GM23248 (cell line): ENCODE results near the gene CPED1. TPM values are rescaled to one million over a fixed set of nuclear protein-coding genes. Genes with fewer than 3 reads are reported as not detected.
A peak's percentile ranks its signal among the peaks of the same experiment; 100 is the strongest.

Source experiments
- DNase-seq: peaks from one replicate; pipeline ENCODE4 v3.0.0-alpha.2; 2015
- H2AFZ ChIP-seq: fragments of 200-600 bp; sonication (generic); 2 replicates; pipeline ENCODE4 v1.6.1; 2016; ENCODE audit warnings: antibody characterized with exemption
- H3F3A ChIP-seq: fragments of 200-600 bp; sonication (generic); 2 replicates; pipeline ENCODE4 v1.6.1; 2016; ENCODE audit warnings: mild to moderate bottlenecking, antibody characterized with exemption, mixed run types; ENCODE audit not compliant: insufficient read depth
- H3K27ac ChIP-seq: fragments of 200-600 bp; sonication (generic); 2 replicates; pipeline ENCODE4 v1.5.1; 2016; ENCODE audit warnings: mild to moderate bottlenecking
- H3K27me3 ChIP-seq: fragments of 200-600 bp; sonication (generic); replicated peaks from 2 replicates; pipeline ENCODE4 v1.6.1; 2016; ENCODE audit warnings: mild to moderate bottlenecking; ENCODE audit not compliant: insufficient read depth
- H3K36me3 ChIP-seq: fragments of 200-600 bp; sonication (generic); 2 replicates; pipeline ENCODE4 v1.6.1; 2016; ENCODE audit warnings: low read depth, mild to moderate bottlenecking
- H3K4me1 ChIP-seq: fragments of 200-600 bp; sonication (generic); 2 replicates; pipeline ENCODE4 v1.6.1; 2016; ENCODE audit warnings: mild to moderate bottlenecking; ENCODE audit not compliant: insufficient read depth
- H3K4me2 ChIP-seq: fragments of 200-600 bp; sonication (generic); one replicate; pipeline ENCODE4 v1.6.1; 2016; ENCODE audit warnings: mild to moderate bottlenecking; ENCODE audit not compliant: unreplicated experiment
- H3K4me3 ChIP-seq: fragments of 200-600 bp; sonication (generic); 2 replicates; pipeline ENCODE4 v1.5.1; 2016; ENCODE audit warnings: mild to moderate bottlenecking
- H3K79me2 ChIP-seq: fragments of 200-600 bp; sonication (generic); 2 replicates; pipeline ENCODE4 v1.6.1; 2016; ENCODE audit warnings: mild to moderate bottlenecking; ENCODE audit not compliant: insufficient read depth
- H3K9ac ChIP-seq: fragments of 200-600 bp; sonication (generic); 2 replicates; pipeline ENCODE4 v1.6.1; 2016; ENCODE audit warnings: mild to moderate bottlenecking
- H3K9me2 ChIP-seq: fragments of 200-600 bp; sonication (generic); 2 replicates; pipeline ENCODE4 v1.6.1; 2016; ENCODE audit warnings: mixed run types, mild to moderate bottlenecking, moderate library complexity; ENCODE audit not compliant: insufficient read depth
- H3K9me3 ChIP-seq: fragments of 200-600 bp; sonication (generic); one replicate; pipeline ENCODE4 v1.6.1; 2017; ENCODE audit warnings: low read depth
- H4K20me1 ChIP-seq: fragments of 200-600 bp; sonication (generic); 2 replicates; pipeline ENCODE4 v1.6.0; 2016; ENCODE audit not compliant: insufficient read depth
- EZH2 ChIP-seq: fragments of 200-600 bp; sonication (generic); IDR thresholded peaks from 2 replicates; pipeline ENCODE4 v1.6.1; 2018; ENCODE audit warnings: antibody characterized with exemption, mild to moderate bottlenecking; ENCODE audit not compliant: insufficient read depth, poor library complexity, severe bottlenecking
- EZH2phosphoT487 ChIP-seq: fragments of 200-600 bp; sonication (generic); IDR thresholded peaks from 2 replicates; pipeline ENCODE4 v1.6.1; 2018; ENCODE audit warnings: antibody characterized with exemption, moderate library complexity, mild to moderate bottlenecking, low read depth; ENCODE audit not compliant: insufficient read depth
- WGBS, 2 experiments: methylation state at CpG; one replicate each; pipeline ENCODE4 v1.1.6; 2015 to 2017; ENCODE audit warnings: low lambda C conversion rate in 2 of 2, low coverage in 1 of 2; ENCODE audit errors: missing lambda C conversion rate in 2 of 2; 5-methylcytosine and 5-hydroxymethylcytosine counted together
- in situ Hi-C: fragments of 300-500 bp; cut with MboI; formaldehyde crosslinking; loops from 2 replicates; pipeline ENCODE4 v1.15.0; 2020
- polyA plus RNA-seq: library from polyadenylated mRNA; unstranded; fragments of >200 nt; fragmentation: Nextera tagmentation; extraction: Ambion mirVana; gene quantifications from 2 replicates; pipeline ENCODE4 v1.2.1, GENCODE V29; 2016
- small RNA-seq: library from RNA; depleted of rRNA; stranded (forward); fragments of <200 nt; gene quantifications from one replicate; pipeline ENCODE3, GENCODE V24; 2014; ENCODE audit warnings: low read depth, low replicate concordance
- total RNA-seq: library from RNA; depleted of rRNA; stranded (reverse); fragments of >200 nt; shearing (Covaris generic); gene quantifications from 2 replicates; pipeline ENCODE4 v1.2.3, GENCODE V29; 2014; rRNA removed

CPED1 gene
- total and polyA plus RNA-seq, 2 experiments from 2014 or later: 12.4 to 20.2 TPM

GRCh38 chr7:121344093-121344492, 355.6 kb downstream of the CPED1 start:
- no peaks in the 10 kb centered on the region for H3K79me2 ChIP-seq
- no peak overlapping the region for H3K9ac ChIP-seq
- H3K4me1 ChIP-seq: peaks cover 19% of the 10 kb centered on the region
- H3F3A ChIP-seq: peaks cover 21% of the 10 kb centered on the region
- H4K20me1 ChIP-seq: no peaks in the 10 kb centered on the region
- in situ Hi-C loops: loop anchor here (25.0 kb wide), 1 partner anchor 357 kb away; the partner anchor contains the start of gene CPED1
- H3K9me3 ChIP-seq: no peaks in the 10 kb centered on the region
- peak; percentile 25 for DNase-seq
- no peak overlapping the region for H2AFZ ChIP-seq
- peaks cover 6% of the 10 kb centered on the region; the same call in 1 of the 2 replicates for H3K36me3 ChIP-seq
- no peak overlapping the region for H3K27ac ChIP-seq
- 52 to 65% methylated on average over 2 of the region's 2 CpGs for WGBS, 2 experiments
- no peaks in the 10 kb centered on the region for H3K27me3 ChIP-seq
- H3K4me2 ChIP-seq: no peak overlapping the region
- H3K9me2 ChIP-seq: no peaks in the 10 kb centered on the region
- TF ChIP-seq EZH2phosphoT487 (no peak), EZH2 (no peak)
- no peak overlapping the region for H3K4me3 ChIP-seq

GRCh38 chr7:121344497-121344896, 356.0 kb downstream of the CPED1 start:
- Histone ChIP-seq H3K4me3 (no peak overlapping the region), H3K27ac (no peak overlapping the region), H3K9ac (no peak overlapping the region), H4K20me1 (no peaks in the 10 kb centered on the region), H3K9me2 (no peaks in the 10 kb centered on the region), H3F3A (peaks cover 21% of the 10 kb centered on the region), H3K4me2 (no peak overlapping the region), H2AFZ (no peak overlapping the region), H3K9me3 (no peaks in the 10 kb centered on the region), H3K27me3 (no peaks in the 10 kb centered on the region), H3K79me2 (no peaks in the 10 kb centered on the region), H3K4me1 (peaks cover 19% of the 10 kb centered on the region), H3K36me3 (peaks cover 6% of the 10 kb centered on the region; the same call in 1 of the 2 replicates)
- no peak for DNase-seq
- TF ChIP-seq EZH2 (no peak), EZH2phosphoT487 (no peak)
- WGBS, 2 experiments: 93 to 94% methylated on average over 1 of the region's 1 CpG
- in situ Hi-C loops: loop anchor here (25.0 kb wide), 1 partner anchor 357 kb away; the partner anchor contains the start of gene CPED1

Small RNAs within 50 kb of the gene (small RNA-seq; reads per million reads assigned to genes)
- gene HMGN1P18 (not detected), gene RNA5SP240 (not detected), gene RNA5SP241 (not detected), gene RNU6-517P (not detected)

Other genes with a start within 250 kb of the CPED1 start
- under 0.01 and 2.0 TPM in 2 replicates for gene TSPAN12, start 130.6 kb upstream of the CPED1 start, total RNA-seq
- 0.70 and 1.1 TPM in 2 replicates for gene TSPAN12, start 130.6 kb upstream of the CPED1 start, polyA plus RNA-seq
- gene ING3, start 37.9 kb upstream of the CPED1 start, total RNA-seq: 10.1 and 13.3 TPM in 2 replicates
- 21.6 and 27.0 TPM in 2 replicates for gene ING3, start 37.9 kb upstream of the CPED1 start, polyA plus RNA-seq